K562 (cell line): ENCODE measurements around the gene RTL1. TPM values are rescaled to one million over a fixed set of nuclear protein-coding genes. Genes with fewer than 3 reads are reported as not detected.

Experiments used
- ERF ChIP-seq: fragments of 450-650 bp; formaldehyde crosslinking; IDR thresholded peaks from 2 replicates; pipeline ENCODE4 v1.4.0; 2020; ENCODE audit warnings: mild to moderate bottlenecking, mixed read lengths
- FOXO4 ChIP-seq: fragments of 450-650 bp; formaldehyde crosslinking; IDR thresholded peaks from 2 replicates; pipeline ENCODE4 v1.4.0; 2020; ENCODE audit warnings: mild to moderate bottlenecking, moderate library complexity
- PTBP1 ChIP-seq: fragments of 200-400 bp; formaldehyde crosslinking; IDR thresholded peaks from 2 replicates; pipeline ENCODE4 v1.6.1; 2017; ENCODE audit warnings: low read depth, low read length
- RBM15 ChIP-seq: fragments of 200-400 bp; formaldehyde crosslinking; IDR thresholded peaks from 2 replicates; pipeline ENCODE4 v1.6.1; 2018; ENCODE audit warnings: mild to moderate bottlenecking, low read length, moderate library complexity; ENCODE audit not compliant: insufficient read depth
- TRIM24 ChIP-seq, 2 experiments: fragments of 450-650 bp; IDR thresholded peaks; 2 replicates each; pipeline ENCODE4 v1.6.1; 2016
- ZBTB34 ChIP-seq: fragments of 250-450 bp; sonication (Bioruptor Pico); IDR thresholded peaks from 2 replicates; pipeline ENCODE4 v1.8.0; 2021; ENCODE audit warnings: mild to moderate bottlenecking, moderate library complexity
- ZNF384 ChIP-seq: IDR thresholded peaks from 2 replicates; pipeline ENCODE4 v1.6.1; 2012; ENCODE audit warnings: low read depth, low read length, improper control_type of control experiment
- ZNF717 ChIP-seq: fragments of 250-450 bp; sonication (Bioruptor Pico); IDR thresholded peaks from 2 replicates; pipeline ENCODE4 v1.5.0; 2021
- polyA plus RNA-seq, 8 experiments: library from polyadenylated mRNA; depleted of rRNA in 4 of 8; stranded (reverse) in 5 of 8; unstranded in 3 of 8; fragments of >200 nt; fragmentation: Nextera tagmentation in 2 of 8; fragmentation: Illumina TruSeq in 1 of 8; extraction: Ambion mirVana in 2 of 8; extraction: Trizol in 1 of 8; gene quantifications; 2 replicates each; pipeline versions ENCODE4 v1.2.1 to v1.2.3, GENCODE V29; 2011 to 2014; ENCODE audit warnings: inconsistent platforms in 1 of 8, missing spikeins in 1 of 8
- total RNA-seq, 7 experiments: library from RNA; depleted of rRNA in 6 of 7; stranded (reverse); fragments of >200 nt in 6 of 7; fragmentation: Illumina TruSeq in 2 of 7; extraction: Trizol in 2 of 7; gene quantifications; 2 replicates each; pipeline versions ENCODE4 v1.2.1 to v1.2.3, GENCODE V29; 2011 to 2021; ENCODE audit warnings: low replicate concordance in 1 of 7

RTL1 gene
- total and polyA plus RNA-seq, 9 of the 15 experiments (the other 6 are each of a cell fraction or from before 2014, with no cell fraction given) = not detected

- TF ChIP-seq PTBP1 (no peak), RBM15 (no peak), FOXO4 (CRISPR knock-in tag) (no peak), ZNF717 (CRISPR knock-in tag) (no peak), ZNF384 (no peak), ERF (no peak), TRIM24 (IDR thresholded peaks at IDR 0.05) (no peak), ZBTB34 (CRISPR knock-in tag) (no peak)
These were observed 4.3 kb downstream of the RTL1 start (continued) for GRCh38 chr14:100898935-100899883.
